ENCODE results near the gene CHRNA3.

CHRNA3 gene

GRCh38 chr15:78636378-78636859 lies 15.6 kb upstream of the CHRNA3 start:
- no peak for DNase-seq (ENCODE audit: low read depth, low spot score)

GRCh38 chr15:78635346-78635745 lies 14.6 kb upstream of the CHRNA3 start:
- no peak for DNase-seq (ENCODE audit: low read depth, low spot score)

GRCh38 chr15:78634210-78635145 lies 13.7 kb upstream of the CHRNA3 start:
- DNase-seq (ENCODE audit: low read depth, low spot score): no peak

- no peak for DNase-seq (ENCODE audit: low read depth, low spot score)
Observed at GRCh38 chr15:78633348-78633747, 12.6 kb upstream of the CHRNA3 start.

- no peak for DNase-seq (ENCODE audit: low read depth, low spot score)
Observed at GRCh38 chr15:78630886-78631633, 10.3 kb upstream of the CHRNA3 start.

- DNase-seq (ENCODE audit: low read depth, low spot score): no peak
Observed at GRCh38 chr15:78629716-78630065, 8.9 kb upstream of the CHRNA3 start.

GRCh38 chr15:78629031-78629715 lies 8.4 kb upstream of the CHRNA3 start:
- no peak for DNase-seq (ENCODE audit: low read depth, low spot score)

GRCh38 chr15:78628227-78628626 lies 7.4 kb upstream of the CHRNA3 start:
- DNase-seq (ENCODE audit: low read depth, low spot score): no peak

GRCh38 chr15:78627348-78627747 lies 6.6 kb upstream of the CHRNA3 start:
- DNase-seq (ENCODE audit: low read depth, low spot score): no peak

- DNase-seq (ENCODE audit: low read depth, low spot score): no peak
Observed at GRCh38 chr15:78626381-78626995, 5.7 kb upstream of the CHRNA3 start.

- no peak for DNase-seq (ENCODE audit: low read depth, low spot score)
Observed at GRCh38 chr15:78625606-78626280, 4.9 kb upstream of the CHRNA3 start.

- DNase-seq (ENCODE audit: low read depth, low spot score): no peak
Observed at GRCh38 chr15:78624651-78625590, 4.1 kb upstream of the CHRNA3 start.

- DNase-seq (ENCODE audit: low read depth, low spot score): no peak
Observed at GRCh38 chr15:78623786-78624497, 3.1 kb upstream of the CHRNA3 start.

GRCh38 chr15:78621810-78622402 lies 1.1 kb upstream of the CHRNA3 start:
- DNase-seq (ENCODE audit: low read depth, low spot score): no peak

- DNase-seq (ENCODE audit: low read depth, low spot score): peak; percentile 33
Observed at GRCh38 chr15:78620021-78620526, 722 bp downstream of the CHRNA3 start.

GRCh38 chr15:78619022-78619950 lies 1.5 kb downstream of the CHRNA3 start:
- DNase-seq (ENCODE audit: low read depth, low spot score): no peak

GRCh38 chr15:78618490-78618934 lies 2.3 kb downstream of the CHRNA3 start:
- peak; percentile 48 for DNase-seq (ENCODE audit: low read depth, low spot score)

Measured in iPS DF 19.7 (cell line).